ENCODE measurements around the gene AOPEP. TPM values are rescaled to one million over a fixed set of nuclear protein-coding genes. Genes with fewer than 3 reads are reported as not detected.

Gene AOPEP
- total and polyA plus RNA-seq, 10 donors = 14.8 to 86.1 (median 51.3) TPM

DNA sequence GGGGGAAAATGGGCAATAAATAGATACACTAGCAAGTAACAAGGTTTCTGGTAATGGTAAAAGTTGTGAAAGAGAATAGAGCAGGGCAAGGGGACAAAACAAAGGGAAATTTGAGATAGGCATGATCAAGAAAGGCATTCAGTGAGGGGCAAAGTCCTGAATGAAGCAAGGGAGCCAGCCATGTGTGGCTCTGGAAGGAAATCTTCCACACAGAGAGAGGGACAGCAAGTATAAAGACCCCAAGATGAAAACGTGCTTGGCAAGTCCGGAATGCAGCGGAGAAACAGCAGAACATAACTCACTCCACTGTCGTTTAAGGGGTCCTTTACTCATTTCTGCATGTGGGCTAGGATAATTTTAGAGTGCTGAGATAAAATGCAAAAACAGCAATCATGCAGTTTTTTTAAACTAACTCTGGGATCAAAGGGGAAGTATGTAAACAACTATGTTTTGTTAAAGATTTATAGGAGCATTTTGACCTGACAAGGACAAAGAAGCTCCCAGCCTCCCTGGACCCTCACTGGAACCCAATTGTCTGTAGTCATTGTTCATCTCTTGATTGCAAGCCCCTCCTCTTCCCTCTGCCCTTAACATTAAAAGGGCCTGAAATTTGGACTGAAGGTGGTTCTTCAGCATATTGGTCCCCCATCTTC lies 22.9 kb upstream of the AOPEP start:
- Histone ChIP-seq H3K27me3 (replicated peaks in 1 of 7) (no peaks in the 10 kb centered on the region), H3K27ac (no peak overlapping the region), H3K4me3 (no peak overlapping the region), H3K36me3 (no peaks in the 10 kb centered on the region), H3K4me1 (no peaks in the 10 kb centered on the region), H3K9me3 (no peaks in the 10 kb centered on the region)
- 52 to 69% (median 61%) methylated on average over 4 of the region's 4 CpGs for WGBS, 5 donors
- TF ChIP-seq POLR2AphosphoS5 (IDR thresholded peaks at IDR 0.05) = no peak
- TF ChIP-seq, protein P1, sequence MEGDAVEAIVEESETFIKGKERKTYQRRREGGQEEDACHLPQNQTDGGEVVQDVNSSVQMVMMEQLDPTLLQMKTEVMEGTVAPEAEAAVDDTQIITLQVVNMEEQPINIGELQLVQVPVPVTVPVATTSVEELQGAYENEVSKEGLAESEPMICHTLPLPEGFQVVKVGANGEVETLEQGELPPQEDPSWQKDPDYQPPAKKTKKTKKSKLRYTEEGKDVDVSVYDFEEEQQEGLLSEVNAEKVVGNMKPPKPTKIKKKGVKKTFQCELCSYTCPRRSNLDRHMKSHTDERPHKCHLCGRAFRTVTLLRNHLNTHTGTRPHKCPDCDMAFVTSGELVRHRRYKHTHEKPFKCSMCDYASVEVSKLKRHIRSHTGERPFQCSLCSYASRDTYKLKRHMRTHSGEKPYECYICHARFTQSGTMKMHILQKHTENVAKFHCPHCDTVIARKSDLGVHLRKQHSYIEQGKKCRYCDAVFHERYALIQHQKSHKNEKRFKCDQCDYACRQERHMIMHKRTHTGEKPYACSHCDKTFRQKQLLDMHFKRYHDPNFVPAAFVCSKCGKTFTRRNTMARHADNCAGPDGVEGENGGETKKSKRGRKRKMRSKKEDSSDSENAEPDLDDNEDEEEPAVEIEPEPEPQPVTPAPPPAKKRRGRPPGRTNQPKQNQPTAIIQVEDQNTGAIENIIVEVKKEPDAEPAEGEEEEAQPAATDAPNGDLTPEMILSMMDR (IDR thresholded peaks at IDR 0.05 in 8 of 11, conservative IDR thresholded peaks at IDR 0.05 in 3 of 11) = no peak
- TF ChIP-seq POLR2A (IDR thresholded peaks at IDR 0.05) = no peak
- intact Hi-C loops (cut with DNase I; ENCODE audit: low total_unique reads) = no loop called here
- no peak for DNase-seq

DNA sequence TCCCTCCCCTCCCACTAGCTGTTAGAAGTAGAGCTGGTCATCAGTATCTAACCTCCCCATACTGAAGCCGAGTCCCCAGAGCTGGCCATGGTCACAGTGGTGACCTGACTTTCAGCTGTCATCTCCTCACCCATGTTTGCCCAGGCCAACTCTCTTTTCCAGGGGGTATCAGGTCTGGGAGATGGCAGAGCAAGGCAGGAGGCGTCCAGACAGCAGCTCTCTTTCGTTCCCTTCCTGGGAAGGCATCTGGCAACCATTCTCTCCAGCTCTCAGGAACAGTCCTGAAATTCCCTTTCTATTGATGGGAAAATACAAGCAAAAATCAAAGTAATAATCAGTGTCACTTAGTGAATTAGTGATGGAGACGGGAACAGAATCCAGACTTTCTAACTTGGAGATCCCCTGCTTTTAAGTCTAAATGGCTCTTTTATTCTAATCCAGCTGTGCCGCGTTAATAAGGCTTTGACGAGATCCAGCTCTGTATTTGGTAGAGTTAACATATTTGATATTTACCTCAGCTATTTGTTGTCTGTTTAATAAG lies 21.3 kb upstream of the AOPEP start:
- Histone ChIP-seq H3K27ac (no peak overlapping the region), H3K36me3 (no peaks in the 10 kb centered on the region), H3K27me3 (replicated peaks in 1 of 7) (peaks cover 0 to 6% (median 0%) of the 10 kb centered on the region in 7 donors), H3K4me1 (no peaks in the 10 kb centered on the region), H3K9me3 (no peaks in the 10 kb centered on the region), H3K4me3 (no peak overlapping the region)
- WGBS, 5 donors = 74 to 86% (median 84%) methylated on average over 7 of the region's 7 CpGs
- intact Hi-C loops (cut with DNase I; ENCODE audit: low total_unique reads) = no loop called here
- TF ChIP-seq POLR2AphosphoS5 (IDR thresholded peaks at IDR 0.05) (no peak), POLR2A (IDR thresholded peaks at IDR 0.05) (no peak)
- TF ChIP-seq, protein P1 (IDR thresholded peaks at IDR 0.05 in 8 of 11, conservative IDR thresholded peaks at IDR 0.05 in 3 of 11) = no peak
- DNase-seq = no peak

DNA sequence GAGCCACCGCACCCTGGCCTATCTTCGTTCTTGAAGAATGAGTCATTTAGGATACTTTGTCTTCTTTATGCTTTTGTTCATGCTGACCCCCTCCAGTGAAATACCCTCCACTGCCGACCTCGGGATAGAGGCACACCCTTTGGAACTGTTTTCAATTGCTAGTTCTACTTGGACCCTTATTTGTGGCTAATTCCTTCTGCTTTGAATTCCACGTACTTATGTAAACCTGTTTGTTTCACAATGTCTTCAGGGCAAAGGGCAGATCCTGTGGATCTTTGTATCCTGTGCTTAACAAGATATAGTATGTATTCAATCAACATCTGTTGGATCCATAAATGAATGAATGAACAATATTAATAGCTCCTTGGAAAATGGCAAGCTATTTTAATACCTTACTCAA lies 19.6 kb upstream of the AOPEP start:
- Histone ChIP-seq H3K4me1 (no peaks in the 10 kb centered on the region), H3K27ac (no peak overlapping the region), H3K4me3 (no peak overlapping the region), H3K9me3 (no peaks in the 10 kb centered on the region), H3K36me3 (no peaks in the 10 kb centered on the region), H3K27me3 (replicated peaks in 1 of 7) (peaks cover 0 to 12% (median 0%) of the 10 kb centered on the region in 7 donors)
- no peak for DNase-seq
- no peak for TF ChIP-seq POLR2AphosphoS5 (IDR thresholded peaks at IDR 0.05)
- TF ChIP-seq, protein P1 (IDR thresholded peaks at IDR 0.05 in 8 of 11, conservative IDR thresholded peaks at IDR 0.05 in 3 of 11) = no peak
- TF ChIP-seq POLR2A (IDR thresholded peaks at IDR 0.05) = no peak
- intact Hi-C loops (cut with DNase I; ENCODE audit: low total_unique reads) = no loop called here
- 79 to 91% (median 87%) methylated on average over 5 of the region's 5 CpGs for WGBS, 5 donors

DNA sequence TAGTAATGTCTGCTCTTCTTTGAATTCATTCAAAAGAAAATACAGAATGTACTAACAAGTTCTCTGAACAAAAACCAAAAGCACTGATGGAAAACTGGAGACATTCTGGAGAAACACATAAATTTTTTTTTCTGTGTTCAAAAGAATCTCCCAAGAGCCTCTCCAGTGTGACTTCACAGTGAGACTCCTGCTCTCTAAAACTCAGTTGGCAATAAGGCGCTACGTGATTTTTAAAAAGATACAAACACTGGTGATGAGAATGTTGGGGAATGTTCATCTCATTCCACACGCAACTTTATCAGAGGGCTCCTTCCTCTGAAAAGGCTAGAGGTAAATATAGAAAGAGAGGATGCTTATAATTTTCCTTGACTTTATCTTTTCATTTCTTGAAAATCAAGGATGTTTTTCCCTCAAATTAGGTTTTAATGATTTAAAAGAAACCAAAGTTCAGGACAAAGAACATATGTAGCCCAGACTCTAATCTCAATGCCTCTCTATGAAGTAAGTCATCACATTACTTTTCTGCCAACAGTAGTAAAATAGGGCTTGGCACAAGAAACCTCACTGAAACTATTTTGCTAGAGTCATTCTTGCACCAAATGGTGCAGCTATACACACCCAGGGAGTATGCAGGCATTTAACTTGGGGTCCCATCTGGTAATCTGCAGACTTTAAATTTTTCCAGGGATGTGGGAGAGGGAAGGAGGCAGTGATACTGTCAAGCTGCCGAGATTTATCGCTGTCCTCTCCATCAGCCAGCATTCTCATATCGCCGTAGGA lies 12.9 kb upstream of the AOPEP start:
- WGBS, 5 donors = 90 to 95% (median 94%) methylated on average over 7 of the region's 7 CpGs
- Histone ChIP-seq H3K9me3 (peaks cover 0 to 7% (median 0%) of the 10 kb centered on the region in 8 donors), H3K27ac (no peak overlapping the region), H3K4me1 (no peaks in the 10 kb centered on the region), H3K27me3 (replicated peaks in 1 of 7) (peaks cover 0 to 29% (median 0%) of the 10 kb centered on the region in 7 donors), H3K4me3 (no peak overlapping the region), H3K36me3 (no peaks in the 10 kb centered on the region)
- no peak for DNase-seq
- intact Hi-C loops (cut with DNase I; ENCODE audit: low total_unique reads) = no loop called here
- TF ChIP-seq POLR2AphosphoS5 (IDR thresholded peaks at IDR 0.05) = no peak
- no peak for TF ChIP-seq POLR2A (IDR thresholded peaks at IDR 0.05)
- TF ChIP-seq, protein P1 (IDR thresholded peaks at IDR 0.05 in 8 of 11, conservative IDR thresholded peaks at IDR 0.05 in 3 of 11) = no peak

All from spleen (tissue), 11 donors.